Measurements from ENCODE around the gene OR52K1.
"Not testable (repeated sequence)": the region's sequence is repeated elsewhere in the genome, so short reads cannot be mapped to it uniquely, and the experiment has no call there.

The OR52K1 gene

DNA sequence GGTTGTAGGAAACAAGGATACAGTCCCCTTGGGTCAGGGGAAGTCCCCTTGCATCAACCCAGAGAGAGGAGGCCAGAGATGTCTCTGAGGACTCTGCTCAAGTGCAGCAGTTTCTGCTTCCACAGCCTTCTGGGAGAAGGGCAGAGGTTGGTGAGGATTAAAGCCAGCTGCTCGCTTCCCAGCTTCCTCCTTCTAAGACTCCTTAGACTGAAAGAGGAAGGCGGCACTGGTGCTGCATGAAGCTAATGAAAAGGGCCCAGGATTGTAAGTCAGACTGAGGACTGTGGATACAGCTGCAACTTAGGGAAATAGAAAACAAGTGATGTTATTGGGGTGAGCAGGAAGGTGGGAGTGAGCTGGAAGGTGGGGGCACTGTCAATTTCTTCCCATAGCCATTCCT is at the start of gene OR52K1:
Gene OR52K1, plus strand, starts transcription at position 202 of the 400 bp plus-strand sequence. CDS start 6,255 bp downstream, outside the sequence.
- no peak for DNase-seq

DNA sequence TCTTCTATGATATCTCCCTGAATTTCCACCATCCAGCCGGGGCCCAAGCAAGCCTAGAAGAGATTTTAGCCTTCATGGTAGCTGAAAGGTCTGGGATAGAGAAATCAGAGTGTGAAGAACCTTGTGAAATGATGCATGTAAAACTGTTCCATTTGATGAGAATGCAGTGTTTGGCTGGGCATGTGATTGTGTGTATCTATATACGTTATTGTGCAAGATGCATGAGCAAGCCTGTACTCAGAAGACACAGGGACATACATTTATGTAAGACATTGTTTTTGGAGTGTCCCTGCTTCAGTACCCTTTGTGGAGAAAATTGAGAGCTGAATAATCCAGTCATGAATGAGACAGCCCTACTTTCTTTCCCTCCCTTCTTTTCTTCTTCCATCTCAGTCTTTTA is 48.6 kb upstream of the OR52K1 start:
- no peak for DNase-seq

- no peak for DNase-seq
These were observed 46.0 kb upstream of the OR52K1 start for GRCh38 chr11:4436411-4436810.

GRCh38 chr11:4441515-4441914 is 40.9 kb upstream of the OR52K1 start:
- no peak for DNase-seq

GRCh38 chr11:4443232-4443891 is 39.1 kb upstream of the OR52K1 start:
- DNase-seq = no peak

- no peak for DNase-seq
These were observed 33.5 kb upstream of the OR52K1 start, which contains the start of gene OR52K2 for GRCh38 chr11:4448995-4449394. OR52K2 (plus strand) TSS chr11:4449295; CDS start chr11:4449340, 45 bp downstream.

GRCh38 chr11:4453118-4453517 is 29.3 kb upstream of the OR52K1 start:
- DNase-seq = no peak

GRCh38 chr11:4454021-4454420 is 28.4 kb upstream of the OR52K1 start:
- DNase-seq = no peak

DNA sequence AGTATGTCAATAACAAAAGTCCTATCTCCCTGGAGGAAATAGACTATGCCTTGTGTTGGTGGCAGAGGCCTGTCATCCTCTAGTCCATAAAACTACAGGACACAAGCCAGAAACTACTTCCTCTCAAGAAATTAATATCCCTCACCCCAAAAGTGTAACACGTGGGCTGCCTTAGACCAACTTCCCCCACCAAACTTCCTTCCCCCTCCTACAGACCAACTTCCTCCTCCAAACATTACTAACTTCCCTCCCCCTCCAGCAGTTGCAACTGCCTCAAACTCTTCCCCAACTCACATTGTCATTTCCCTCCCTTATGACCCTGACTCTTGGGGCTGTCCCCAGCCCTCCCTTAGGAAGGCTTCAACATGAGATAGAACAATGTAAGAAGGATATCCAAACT is 27.0 kb upstream of the OR52K1 start:
- no peak for DNase-seq

- no peak for DNase-seq
These were observed 22.9 kb upstream of the OR52K1 start for GRCh38 chr11:4459500-4459899.

- no peak for DNase-seq
These were observed 22.3 kb upstream of the OR52K1 start for GRCh38 chr11:4460151-4460550.

DNA sequence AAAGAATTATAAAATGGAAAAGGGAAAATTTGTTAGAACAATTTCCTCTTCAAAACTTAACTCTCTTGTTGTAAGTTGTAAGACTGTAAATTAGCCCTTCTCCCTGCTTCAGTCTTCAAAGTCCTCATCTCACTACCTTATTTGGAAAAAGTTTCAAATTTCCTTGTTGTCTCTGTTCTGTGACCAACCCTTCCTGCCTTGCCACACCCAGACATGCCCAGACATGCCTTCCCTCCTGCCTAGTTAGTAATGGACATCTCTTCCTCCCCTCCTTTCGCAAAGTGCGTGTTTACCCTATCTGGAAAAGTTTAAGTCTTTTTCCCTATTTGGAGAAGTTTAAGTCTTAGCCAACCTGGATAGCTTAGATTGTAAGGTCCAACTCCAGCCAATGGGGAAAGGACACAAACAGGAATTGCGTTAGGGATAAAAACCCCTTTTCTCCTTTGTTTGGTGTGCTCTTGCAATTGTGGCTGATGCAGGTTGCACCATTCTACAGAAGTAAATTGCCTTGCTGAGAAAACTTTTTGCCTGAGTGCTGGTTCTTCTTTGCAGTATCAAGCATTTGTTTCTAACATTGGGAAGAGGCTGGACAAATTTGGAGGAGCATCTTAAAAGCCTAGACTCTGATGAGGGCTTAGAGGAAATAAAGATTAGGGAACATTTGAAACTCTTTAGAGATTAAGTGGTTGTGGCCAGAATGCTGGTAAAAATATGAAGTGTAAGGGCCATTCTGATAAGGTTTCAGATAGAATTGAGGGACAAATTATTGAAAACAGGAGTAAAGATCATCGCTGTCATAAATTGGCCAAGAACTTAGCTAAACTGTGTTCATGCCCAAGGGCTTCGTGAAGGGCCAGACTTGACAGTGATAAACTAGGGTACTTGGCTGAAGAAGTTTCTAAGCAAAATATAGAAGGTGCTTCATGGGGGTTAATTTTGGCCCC is 18.0 kb upstream of the OR52K1 start:
- DNase-seq = no peak

DNA sequence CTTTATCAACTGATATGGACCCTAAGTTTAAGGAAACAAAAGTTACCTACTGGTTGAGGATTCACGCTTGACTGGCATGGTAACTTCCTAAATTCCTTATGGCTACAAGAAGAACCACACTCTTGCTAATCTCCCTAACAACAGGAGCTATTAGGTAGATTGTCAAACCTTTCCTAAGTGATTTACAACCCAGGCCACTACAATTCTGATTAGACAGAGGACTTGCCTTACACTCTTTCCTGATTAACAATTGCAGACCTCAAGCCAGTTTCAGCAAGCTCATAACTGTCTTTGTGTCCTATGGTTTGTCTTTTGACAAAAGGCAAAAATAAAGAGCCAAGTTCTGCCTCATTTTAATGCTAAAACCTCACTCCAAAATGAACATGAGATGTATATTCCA is 17.0 kb upstream of the OR52K1 start:
- DNase-seq = no peak

GRCh38 chr11:4466131-4466870 is 16.1 kb upstream of the OR52K1 start:
- DNase-seq = no peak

- no peak for DNase-seq
These were observed 15.5 kb upstream of the OR52K1 start for GRCh38 chr11:4466871-4467442.

DNA sequence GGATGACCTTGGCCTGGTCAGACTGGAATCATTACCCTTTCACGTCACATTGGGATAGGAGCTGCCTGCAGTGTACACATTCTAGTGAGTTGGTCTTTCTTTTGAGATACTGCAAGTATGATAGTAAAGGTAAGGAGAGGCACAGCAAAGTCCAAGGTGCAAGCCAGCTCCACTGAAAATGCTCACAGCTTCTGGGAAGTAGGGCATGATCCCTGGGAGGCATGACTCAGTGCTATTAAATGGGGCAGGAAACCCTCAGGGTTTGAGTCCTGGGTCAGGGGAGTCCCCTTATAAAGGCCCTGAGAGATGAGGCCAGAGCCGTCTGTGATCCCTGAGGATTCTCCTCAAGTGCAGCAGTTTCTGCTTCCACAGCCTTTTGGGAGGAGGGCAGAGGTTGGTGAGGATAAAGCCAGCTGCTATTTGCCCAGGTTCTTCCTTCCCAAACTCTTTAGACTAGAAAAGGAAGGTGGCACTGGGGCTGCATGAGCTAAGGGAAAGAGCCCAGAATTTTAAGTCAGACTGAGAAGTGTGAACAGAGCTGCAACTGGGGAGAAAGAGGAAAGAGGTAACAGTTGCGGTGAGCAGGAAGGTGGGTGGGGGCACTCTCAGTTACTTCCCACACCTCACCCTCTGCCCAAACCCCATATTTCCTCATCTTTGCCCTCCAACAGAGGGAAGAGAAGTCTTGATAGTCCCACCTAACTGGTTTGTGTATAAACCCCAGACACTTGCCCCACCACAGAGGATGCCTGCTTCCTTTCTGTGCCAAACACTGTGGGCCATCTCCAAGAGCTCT is 14.4 kb upstream of the OR52K1 start:
- no peak for DNase-seq

- DNase-seq = no peak
These were observed 2.8 kb upstream of the OR52K1 start for GRCh38 chr11:4479644-4480043.

DNA sequence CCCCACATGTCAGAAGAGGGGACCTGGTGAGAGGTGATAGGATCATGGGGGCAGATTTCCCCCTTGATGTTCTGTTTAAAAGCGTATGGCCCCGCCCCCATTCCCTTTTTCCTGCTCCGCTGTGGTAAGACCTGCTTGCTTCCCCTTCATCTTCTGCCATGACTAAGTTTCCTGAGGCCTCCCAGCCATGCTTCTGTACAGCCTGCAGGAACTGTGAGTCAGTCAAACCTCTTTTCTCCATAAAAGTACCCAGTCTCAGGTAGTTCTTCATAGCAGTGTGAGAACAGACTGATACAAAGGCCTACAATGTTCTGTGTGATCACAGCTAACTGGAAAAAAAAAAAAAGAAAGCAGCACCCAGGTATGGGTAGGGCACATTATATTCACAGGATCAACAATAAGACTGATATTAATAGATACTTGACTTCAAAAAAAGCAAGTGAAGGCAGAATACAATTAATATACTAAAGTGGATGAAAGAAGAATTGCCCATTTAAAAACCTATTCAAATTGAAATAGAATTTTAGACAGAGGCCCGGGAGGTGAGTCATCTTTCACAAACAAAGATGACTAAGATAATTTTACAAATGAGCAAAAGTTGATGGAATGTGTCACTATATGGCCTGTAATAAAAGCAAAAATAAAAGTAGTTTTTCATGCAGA is 1.7 kb upstream of the OR52K1 start:
- no peak for DNase-seq

DNA sequence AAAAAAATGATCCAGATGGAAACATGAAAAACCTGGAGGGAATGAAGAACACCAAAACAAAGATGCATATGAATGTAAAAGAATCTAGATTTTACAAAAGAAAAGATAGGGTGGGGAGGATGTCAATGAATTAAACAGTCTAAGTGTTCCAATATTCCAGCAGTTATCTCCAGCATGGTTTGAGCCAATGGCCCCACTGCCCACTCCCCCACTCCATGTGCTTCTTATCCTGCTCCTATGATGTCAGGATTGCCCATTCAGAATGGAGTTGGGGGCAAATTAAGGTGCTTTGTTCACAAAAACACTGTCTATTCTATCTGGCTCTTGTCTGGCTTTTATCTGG is 1.2 kb upstream of the OR52K1 start:
- no peak for DNase-seq

DNA sequence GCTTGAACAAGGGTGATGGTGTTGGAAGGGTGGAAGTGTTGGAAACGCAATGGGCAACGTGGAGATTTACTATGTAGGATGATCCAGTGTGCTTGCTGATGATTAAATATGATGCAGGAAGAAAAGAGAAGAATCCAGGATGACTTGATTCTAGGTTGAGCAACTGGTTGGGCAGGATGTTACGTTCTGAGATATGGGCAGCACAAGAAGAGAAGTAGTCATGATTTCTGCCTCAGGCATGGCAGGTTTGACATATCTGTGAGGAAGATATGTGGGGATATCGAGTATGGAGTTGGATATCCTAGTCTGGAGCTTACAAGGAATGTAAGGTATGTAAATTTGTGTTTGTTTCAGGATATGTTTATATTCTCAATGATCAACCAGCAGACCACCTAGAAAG is 1.9 kb downstream of the OR52K1 start:
- DNase-seq = no peak

- DNase-seq = not testable (repeated sequence)
These were observed 9.0 kb downstream of the OR52K1 start for GRCh38 chr11:4491405-4491804.

All from NCI-H345 (cell line).